GM13977 (cell line): ENCODE measurements around the gene ARID1A.

Experiments
- DNase-seq: peaks from one replicate; pipeline ENCODE4 v3.0.0; 2012; ENCODE audit warnings: low spot score
- CTCF ChIP-seq: IDR thresholded peaks from 2 replicates; pipeline ENCODE4 v1.5.1; 2012; ENCODE audit warnings: mild to moderate bottlenecking, control low read depth; ENCODE audit not compliant: insufficient read depth; ENCODE audit errors: extremely low read depth, missing control alignments
- in situ Hi-C: fragments of 300-500 bp; cut with MboI; formaldehyde crosslinking; loops from one replicate; pipeline ENCODE4 v1.12.0; 2022; ENCODE audit warnings: low sequenced_read_pairs, low pct_unique_long_range_greater_than_20kb, mixed read lengths, inconsistent platforms; ENCODE audit not compliant: unreplicated experiment

Gene ARID1A

GRCh38 chr1:26768755-26769154 lies 72.9 kb downstream of the ARID1A start:
- in situ Hi-C loops = no loop called here
- DNase-seq = no peak
- TF ChIP-seq CTCF = no peak

- no peak for DNase-seq
- TF ChIP-seq CTCF = no peak
- in situ Hi-C loops = no loop called here
Measured at GRCh38 chr1:26771285-26771642, 75.4 kb downstream of the ARID1A start.

- in situ Hi-C loops = no loop called here
- DNase-seq = no peak
- no peak for TF ChIP-seq CTCF
Measured at GRCh38 chr1:26771643-26772321, 76.0 kb downstream of the ARID1A start.

GRCh38 chr1:26772687-26773086 lies 76.9 kb downstream of the ARID1A start:
- in situ Hi-C loops = no loop called here
- no peak for TF ChIP-seq CTCF
- DNase-seq = no peak

- in situ Hi-C loops = no loop called here
- no peak for TF ChIP-seq CTCF
- no peak for DNase-seq
Measured at GRCh38 chr1:26774462-26774861, 78.6 kb downstream of the ARID1A start.

- no peak for DNase-seq
- in situ Hi-C loops = no loop called here
- no peak for TF ChIP-seq CTCF
Measured at GRCh38 chr1:26775666-26776065, 79.9 kb downstream of the ARID1A start.
